Body of pancreas (tissue), 4 donors: ENCODE data around the gene USP32.
A peak's percentile ranks its signal among the peaks of the same experiment; 100 is the strongest.

Source experiments
- CTCF ChIP-seq, 7 experiments: fragments of 450-650 bp in 4 of 7; fragments of 200-600 bp in 3 of 7; sonication (generic) in 3 of 7; IDR thresholded peaks; one replicate each; pipeline ENCODE4 v1.5.1; 2016 to 2019; ENCODE audit warnings: antibody characterized with exemption in 7 of 7
- POLR2A ChIP-seq, 3 donors: fragments of 450-650 bp; IDR thresholded peaks; one replicate each; pipeline ENCODE4 v1.6.1; 2016; ENCODE audit warnings: antibody characterized with exemption in 3 of 3, mild to moderate bottlenecking in 2 of 3

GRCh38 chr17:60392042-60392844, at the start of gene USP32:
- TF ChIP-seq CTCF (IDR thresholded peaks at IDR 0.05) (peak in 3 of 7 experiments; percentile 41 to 43 (median 41)), POLR2A (IDR thresholded peaks at IDR 0.05) (peak; percentile 49 to 79 (median 78))
